GM12878 (cell line): ENCODE results near the gene HIRA. TPM values are rescaled to one million over a fixed set of nuclear protein-coding genes. Genes with fewer than 3 reads are reported as not detected.

Experiments
- ATAC-seq: fragments of 200-7000 bp; cut with Tn5 transposase; 3 replicates; pipeline ENCODE4 v1.9.1; 2020; ENCODE audit warnings: mild to moderate bottlenecking, moderate library complexity
- BruUV-seq: library from RNA; stranded (reverse); fragments of 400-500 nt; replicated peaks from 2 replicates; lab custom pipeline; 2021; lab: Mats Ljungman, UMichigan
- CTCF ChIA-PET: fragments of 300-600 bp; sonication (Branson Sonifier 250); formaldehyde crosslinking; extraction: SDS; loops from one replicate; lab custom pipeline; 2021; ENCODE audit warnings: inconsistent platforms; lab: Yijun Ruan, JAX
- POLR2A ChIA-PET: fragments of 350-600 bp; formaldehyde crosslinking; extraction: SDS; loops from one replicate; lab custom pipeline; 2021; ENCODE audit warnings: inconsistent platforms; lab: Charles Lee
- RAD21 ChIA-PET: fragments of 300-600 bp; sonication (Branson Sonifier 250); formaldehyde crosslinking; loops from one replicate; lab custom pipeline; 2023; ENCODE audit warnings: antibody characterized with exemption; ENCODE audit not compliant: unreplicated experiment; lab: Charles Lee
- SMC1A ChIA-PET: fragments of 300-600 bp; sonication (Branson Sonifier 250); formaldehyde crosslinking; loops from one replicate; lab custom pipeline; 2023; ENCODE audit not compliant: unreplicated experiment, uncharacterized antibody; lab: Charles Lee
- DNase-seq: peaks from one replicate; pipeline ENCODE4 v3.0.0-alpha.2; 2011; ENCODE audit warnings: low read depth, low spot score
- FAIRE-seq: peaks from 3 replicates; lab custom pipeline; 2011; peaks lifted over from hg19 to GRCh38; lab: Jason Lieb, UNC
- H2AFZ ChIP-seq: 2 replicates; pipeline ENCODE4 v1.6.0; 2011; ENCODE audit warnings: low read depth, low read length, control low read depth; ENCODE audit not compliant: control insufficient read depth
- H3K27ac ChIP-seq: 2 replicates; pipeline ENCODE4 v1.5.1; 2011; ENCODE audit warnings: control low read depth; ENCODE audit not compliant: control insufficient read depth, insufficient read depth
- H3K27me3 ChIP-seq, 2 experiments: replicated peaks in 1 of 2; 2 replicates each; pipeline versions ENCODE4 v1.6.0 to v1.6.1; 2011; ENCODE audit warnings: low read length in 1 of 2; ENCODE audit not compliant: control insufficient read depth in 2 of 2, insufficient read depth in 2 of 2
- H3K36me3 ChIP-seq, 2 experiments: 2 replicates each; pipeline ENCODE4 v1.5.1; 2011; ENCODE audit warnings: low read length in 1 of 2; ENCODE audit not compliant: control insufficient read depth in 2 of 2, insufficient read depth in 2 of 2
- H3K4me1 ChIP-seq: 2 replicates; pipeline ENCODE4 v1.6.1; 2011; ENCODE audit warnings: mild to moderate bottlenecking, low read length, moderate library complexity, mixed read lengths; ENCODE audit not compliant: control insufficient read depth, insufficient read depth
- H3K4me2 ChIP-seq: 2 replicates; pipeline ENCODE4 v1.6.0; 2011; ENCODE audit warnings: control low read depth; ENCODE audit not compliant: control insufficient read depth, insufficient read depth
- H3K4me3 ChIP-seq: fragments of 200-600 bp; sonication (generic); 2 replicates; pipeline ENCODE4 v1.5.1; 2016
- H3K79me2 ChIP-seq: 2 replicates; pipeline ENCODE4 v1.6.0; 2011; ENCODE audit warnings: low read length; ENCODE audit not compliant: control insufficient read depth, insufficient read depth
- H3K9ac ChIP-seq: 2 replicates; pipeline ENCODE4 v1.8.0; 2011; ENCODE audit warnings: low read length, control low read depth, mixed read lengths; ENCODE audit not compliant: control insufficient read depth, insufficient read depth
- H3K9me3 ChIP-seq: replicated peaks from 3 replicates; pipeline ENCODE4 v1.5.1; 2011; ENCODE audit warnings: mild to moderate bottlenecking, low read length; ENCODE audit not compliant: control insufficient read depth, insufficient read depth
- H4K20me1 ChIP-seq: 2 replicates; pipeline ENCODE4 v1.6.0; 2011; ENCODE audit not compliant: control insufficient read depth, insufficient read depth
- BMI1 ChIP-seq: fragments of 450-650 bp; IDR thresholded peaks from 2 replicates; pipeline ENCODE4 v1.6.1; 2016; ENCODE audit warnings: mild to moderate bottlenecking, moderate library complexity, borderline replicate concordance
- CBX3 ChIP-seq: fragments of 200-600 bp; sonication (generic); IDR thresholded peaks from 2 replicates; pipeline ENCODE4 v1.6.1; 2016; ENCODE audit warnings: low read depth, borderline replicate concordance
- DPF2 ChIP-seq: fragments of 450-650 bp; IDR thresholded peaks from 2 replicates; pipeline ENCODE4 v1.6.1; 2017; ENCODE audit warnings: mild to moderate bottlenecking
- EZH2 ChIP-seq: IDR thresholded peaks from 2 replicates; pipeline ENCODE4 v1.6.1; 2012; ENCODE audit warnings: low read depth, mild to moderate bottlenecking, control low read depth, inconsistent platforms, low read length, borderline replicate concordance; ENCODE audit not compliant: control insufficient read depth
- HDAC6 ChIP-seq: fragments of 200-600 bp; sonication (generic); IDR thresholded peaks from one replicate; pipeline ENCODE4 v1.8.0; 2017; ENCODE audit warnings: antibody characterized with exemption; ENCODE audit not compliant: unreplicated experiment
- SREBF1 ChIP-seq: IDR thresholded peaks from 2 replicates; pipeline ENCODE4 v1.6.1; 2012; ENCODE audit warnings: mild to moderate bottlenecking, low read length
- SUZ12 ChIP-seq: fragments of 200-600 bp; sonication (generic); IDR thresholded peaks from one replicate; pipeline ENCODE4 v1.6.1; 2018; ENCODE audit warnings: antibody characterized with exemption, mild to moderate bottlenecking; ENCODE audit not compliant: unreplicated experiment
- WGBS: methylation state at CpG from one replicate; pipeline ENCODE4 v1.1.6; 2016; ENCODE audit warnings: low lambda C conversion rate; ENCODE audit not compliant: insufficient replicate concordance, insufficient coverage; ENCODE audit errors: missing lambda C conversion rate; 5-methylcytosine and 5-hydroxymethylcytosine counted together
- in situ Hi-C: fragments of 300-500 bp; cut with MboI; formaldehyde crosslinking; loops from 9 replicates; pipeline ENCODE4 v1.14.3; 2018; ENCODE audit warnings: mixed read lengths
- intact Hi-C: fragments of 100-400 bp; cut with micrococcal nuclease; formaldehyde crosslinking; loops from one replicate; pipeline ENCODE4 v1.14.2; 2022; ENCODE audit not compliant: unreplicated experiment
- polyA plus RNA-seq, 11 experiments: library from polyadenylated mRNA; depleted of rRNA in 4 of 11; unstranded in 6 of 11; stranded (reverse) in 5 of 11; fragments of >200 nt; fragmentation: Nextera tagmentation in 4 of 11; fragmentation: Illumina TruSeq in 1 of 11; extraction: Ambion mirVana in 4 of 11; extraction: Trizol in 1 of 11; gene quantifications; 1 replicate in 1 of 11; 2 replicates in 10 of 11; pipeline versions ENCODE4 v1.2.1 to v1.2.3, GENCODE V29; 2011 to 2016; ENCODE audit warnings: inconsistent platforms in 2 of 11, missing spikeins in 2 of 11, low read depth in 1 of 11
- total RNA-seq, 4 experiments: library from RNA; depleted of rRNA in 3 of 4; stranded (reverse); fragments of >200 nt in 3 of 4; fragmentation: Illumina TruSeq in 1 of 4; extraction: Trizol in 1 of 4; gene quantifications; 2 replicates each; pipeline versions ENCODE4 v1.2.1 to v1.2.3, GENCODE V29; 2013 to 2021
- TF ChIP-seq, protein P1 (sequence below): fragments of 450-650 bp; IDR thresholded peaks from 2 replicates; pipeline ENCODE4 v1.6.1; 2017; ENCODE audit warnings: mild to moderate bottlenecking, low read depth, inconsistent platforms; ENCODE audit not compliant: poor library complexity, severe bottlenecking
- TF ChIP-seq, protein P2 (sequence below): fragments of 150-350 bp; IDR thresholded peaks from 2 replicates; pipeline ENCODE4 v1.6.1; 2014; ENCODE audit warnings: mild to moderate bottlenecking, low read depth, low read length
- TF ChIP-seq, protein P3 (sequence below): IDR thresholded peaks from 2 replicates; pipeline ENCODE4 v1.6.1; 2011; ENCODE audit warnings: mild to moderate bottlenecking, low read depth, low read length, moderate library complexity; ENCODE audit not compliant: insufficient replicate concordance
- TF ChIP-seq, protein P4 (sequence below): IDR thresholded peaks from 2 replicates; pipeline ENCODE4 v1.6.1; 2011; ENCODE audit warnings: low read depth, mild to moderate bottlenecking, low read length, moderate library complexity, borderline replicate concordance; ENCODE audit errors: extremely low read depth
- TF ChIP-seq, protein P5 (sequence below): IDR thresholded peaks from 2 replicates; pipeline ENCODE4 v1.6.1; 2011; ENCODE audit warnings: low read depth, low read length, improper control_type of control experiment, borderline replicate concordance

The HIRA gene
- total and polyA plus RNA-seq, 10 of the 15 experiments (the other 5 are each of a cell fraction or from before 2014, with no cell fraction given): 0.34 to 32.7 (median 14.5) TPM

DNA sequence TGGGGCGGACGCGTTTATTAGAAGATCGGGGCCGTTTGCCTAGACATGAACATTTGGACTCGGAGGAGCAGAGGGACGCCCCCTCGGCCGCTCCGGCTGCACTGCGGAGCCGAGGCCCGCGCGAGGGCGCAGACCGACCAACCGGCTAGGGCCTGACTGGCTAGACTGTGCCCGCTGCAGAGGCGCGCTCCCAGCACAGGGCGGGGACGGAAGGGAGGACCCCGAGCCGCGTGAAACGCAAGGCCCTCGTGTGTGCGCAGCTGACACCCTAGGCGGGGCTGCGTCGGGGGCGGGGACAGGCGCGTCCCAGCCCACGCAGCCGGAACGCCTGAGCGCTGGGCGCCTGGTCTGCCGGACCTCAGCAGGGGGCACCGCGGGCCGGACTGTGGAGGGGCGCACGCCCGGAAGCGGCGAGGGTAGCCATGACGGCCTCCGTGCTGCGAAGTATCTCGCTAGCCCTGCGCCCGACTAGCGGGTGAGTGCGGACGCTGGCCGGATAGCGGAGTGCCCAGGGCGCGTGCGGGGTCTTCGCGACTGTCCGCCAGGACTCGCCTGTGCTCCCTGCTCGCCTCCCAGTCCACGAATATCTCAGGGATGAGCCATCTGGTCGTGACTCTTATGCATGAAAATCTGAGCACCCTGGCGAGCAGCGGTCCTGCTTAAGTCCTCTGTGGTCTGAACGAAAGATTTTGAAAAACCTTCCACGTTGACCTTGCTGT, 759 bp upstream of the HIRA start, which contains the start of gene MRPL40:
Gene MRPL40 (plus strand): TSS at position 413 of the 719 bp plus-strand sequence. CDS start 10 bp downstream, at position 423.
- H3K4me2 ChIP-seq: peak within 1 kb of the TSS; percentile 97
- peak within 1 kb of the TSS; percentile 93 for H3K27ac ChIP-seq
- ChIA-PET SMC1A (interaction anchor here (1.0 to 1.9 kb wide), 3 partner anchors 13 to 47 kb away, joined by 3 to 4 read pairs (median 4); partner anchors contain the start of gene CDC45), CTCF (no interaction called here), RAD21 (interaction anchor here (1.4 to 3.6 kb wide), 3 partner anchors 15 to 253 kb away, joined by 4 to 11 read pairs (median 4); partner anchors contain the start of genes C22orf39, CDC45, SLC25A1 and UFD1), POLR2A (interaction anchor here (1.0 to 1.5 kb wide), 5 partner anchors 12 to 71 kb away, joined by 3 to 5 read pairs (median 3); partner anchors contain the start of genes C22orf39 and CDC45)
- BruUV-seq: no TSS peak
- peaks cover 53% of the 10 kb centered on the region for H3K79me2 ChIP-seq
- intact Hi-C loops (loop anchor here (1.0 to 5.0 kb wide), 4 partner anchors 15 to 288 kb away; partner anchors contain the start of genes C22orf39, CDC45, ESS2 and SLC25A1), in situ Hi-C loops (loop anchor here (25.0 kb wide), 1 partner anchor 1795 kb away; the partner anchor contains the start of genes ATP6V1E1 and BCL2L13)
- H3K36me3 ChIP-seq: peaks cover 2 to 4% of the 10 kb centered on the region in 2 experiments; a peak in 2 of 4 replicates
- H3K9ac ChIP-seq: peak within 1 kb of the TSS; percentile 96
- no peaks in the 10 kb centered on the region; the same call in 1 of the 2 replicates for H4K20me1 ChIP-seq
- H3K4me3 ChIP-seq: peak within 1 kb of the TSS; percentile 94
- peak within 1 kb of the TSS; percentile 93 for H2AFZ ChIP-seq
- no peaks in the 10 kb centered on the region for H3K9me3 ChIP-seq
- no peaks in the 10 kb centered on the region for H3K4me1 ChIP-seq
- no peaks in the 10 kb centered on the region for H3K27me3 ChIP-seq
- ATAC-seq (peak; percentile 93), DNase-seq (peak; percentile 76), FAIRE-seq (peak; percentile 71)
- 1% methylated on average over 71 of the region's 74 CpGs for WGBS
- TF ChIP-seq SUZ12 (no peak), SREBF1 (peak; percentile 79), HDAC6 (no peak), BMI1 (no peak), EZH2 (no peak), CBX3 (no peak), DPF2 (peak; percentile 67)
- TF ChIP-seq, protein P1, sequence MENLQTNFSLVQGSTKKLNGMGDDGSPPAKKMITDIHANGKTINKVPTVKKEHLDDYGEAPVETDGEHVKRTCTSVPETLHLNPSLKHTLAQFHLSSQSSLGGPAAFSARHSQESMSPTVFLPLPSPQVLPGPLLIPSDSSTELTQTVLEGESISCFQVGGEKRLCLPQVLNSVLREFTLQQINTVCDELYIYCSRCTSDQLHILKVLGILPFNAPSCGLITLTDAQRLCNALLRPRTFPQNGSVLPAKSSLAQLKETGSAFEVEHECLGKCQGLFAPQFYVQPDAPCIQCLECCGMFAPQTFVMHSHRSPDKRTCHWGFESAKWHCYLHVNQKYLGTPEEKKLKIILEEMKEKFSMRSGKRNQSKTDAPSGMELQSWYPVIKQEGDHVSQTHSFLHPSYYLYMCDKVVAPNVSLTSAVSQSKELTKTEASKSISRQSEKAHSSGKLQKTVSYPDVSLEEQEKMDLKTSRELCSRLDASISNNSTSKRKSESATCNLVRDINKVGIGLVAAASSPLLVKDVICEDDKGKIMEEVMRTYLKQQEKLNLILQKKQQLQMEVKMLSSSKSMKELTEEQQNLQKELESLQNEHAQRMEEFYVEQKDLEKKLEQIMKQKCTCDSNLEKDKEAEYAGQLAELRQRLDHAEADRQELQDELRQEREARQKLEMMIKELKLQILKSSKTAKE: no peak
- TF ChIP-seq, protein P2, sequence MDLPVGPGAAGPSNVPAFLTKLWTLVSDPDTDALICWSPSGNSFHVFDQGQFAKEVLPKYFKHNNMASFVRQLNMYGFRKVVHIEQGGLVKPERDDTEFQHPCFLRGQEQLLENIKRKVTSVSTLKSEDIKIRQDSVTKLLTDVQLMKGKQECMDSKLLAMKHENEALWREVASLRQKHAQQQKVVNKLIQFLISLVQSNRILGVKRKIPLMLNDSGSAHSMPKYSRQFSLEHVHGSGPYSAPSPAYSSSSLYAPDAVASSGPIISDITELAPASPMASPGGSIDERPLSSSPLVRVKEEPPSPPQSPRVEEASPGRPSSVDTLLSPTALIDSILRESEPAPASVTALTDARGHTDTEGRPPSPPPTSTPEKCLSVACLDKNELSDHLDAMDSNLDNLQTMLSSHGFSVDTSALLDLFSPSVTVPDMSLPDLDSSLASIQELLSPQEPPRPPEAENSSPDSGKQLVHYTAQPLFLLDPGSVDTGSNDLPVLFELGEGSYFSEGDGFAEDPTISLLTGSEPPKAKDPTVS: no peak; the same call in 1 of the 2 replicates
- TF ChIP-seq, protein P3, sequence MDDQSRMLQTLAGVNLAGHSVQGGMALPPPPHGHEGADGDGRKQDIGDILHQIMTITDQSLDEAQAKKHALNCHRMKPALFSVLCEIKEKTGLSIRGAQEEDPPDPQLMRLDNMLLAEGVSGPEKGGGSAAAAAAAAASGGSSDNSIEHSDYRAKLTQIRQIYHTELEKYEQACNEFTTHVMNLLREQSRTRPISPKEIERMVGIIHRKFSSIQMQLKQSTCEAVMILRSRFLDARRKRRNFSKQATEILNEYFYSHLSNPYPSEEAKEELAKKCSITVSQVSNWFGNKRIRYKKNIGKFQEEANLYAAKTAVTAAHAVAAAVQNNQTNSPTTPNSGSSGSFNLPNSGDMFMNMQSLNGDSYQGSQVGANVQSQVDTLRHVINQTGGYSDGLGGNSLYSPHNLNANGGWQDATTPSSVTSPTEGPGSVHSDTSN: no peak
- TF ChIP-seq, protein P4, sequence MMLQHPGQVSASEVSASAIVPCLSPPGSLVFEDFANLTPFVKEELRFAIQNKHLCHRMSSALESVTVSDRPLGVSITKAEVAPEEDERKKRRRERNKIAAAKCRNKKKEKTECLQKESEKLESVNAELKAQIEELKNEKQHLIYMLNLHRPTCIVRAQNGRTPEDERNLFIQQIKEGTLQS: no peak
- TF ChIP-seq, protein P5, sequence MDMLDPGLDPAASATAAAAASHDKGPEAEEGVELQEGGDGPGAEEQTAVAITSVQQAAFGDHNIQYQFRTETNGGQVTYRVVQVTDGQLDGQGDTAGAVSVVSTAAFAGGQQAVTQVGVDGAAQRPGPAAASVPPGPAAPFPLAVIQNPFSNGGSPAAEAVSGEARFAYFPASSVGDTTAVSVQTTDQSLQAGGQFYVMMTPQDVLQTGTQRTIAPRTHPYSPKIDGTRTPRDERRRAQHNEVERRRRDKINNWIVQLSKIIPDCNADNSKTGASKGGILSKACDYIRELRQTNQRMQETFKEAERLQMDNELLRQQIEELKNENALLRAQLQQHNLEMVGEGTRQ: peak; percentile 24; the same call in 1 of the 2 replicates
